A673 (cell line): ENCODE data around the gene CCDC66. TPM values are rescaled to one million over a fixed set of nuclear protein-coding genes. Genes with fewer than 3 reads are reported as not detected.

ENCODE experiments used
- BruUV-seq: library from RNA; stranded (reverse); fragments of 400-500 nt; replicated peaks from 2 replicates; lab custom pipeline; 2021; lab: Mats Ljungman, UMichigan
- CTCF ChIA-PET: fragments of 300-600 bp; sonication (Branson Sonifier 250); formaldehyde crosslinking; loops from one replicate; lab custom pipeline; 2022; ENCODE audit warnings: antibody characterized with exemption; lab: Charles Lee
- POLR2A ChIA-PET: fragments of 300-600 bp; sonication (Branson Sonifier 250); formaldehyde crosslinking; loops from one replicate; lab custom pipeline; 2022; ENCODE audit warnings: antibody characterized with exemption; ENCODE audit not compliant: low non-redundant PET; lab: Charles Lee
- DNase-seq: peaks from one replicate; pipeline ENCODE4 v3.0.0-alpha.2; 2015; ENCODE audit warnings: low spot score
- H3K27ac ChIP-seq: fragments of 200-600 bp; sonication (generic); 2 replicates; pipeline ENCODE4 v1.5.1; 2016; ENCODE audit warnings: mixed run types, low read depth, mild to moderate bottlenecking, mixed read lengths, antibody characterized with exemption, low read length; ENCODE audit not compliant: poor library complexity, severe bottlenecking
- H3K27me3 ChIP-seq: fragments of 200-600 bp; sonication (generic); replicated peaks from 2 replicates; pipeline ENCODE4 v1.6.1; 2017; ENCODE audit warnings: mixed run types, low read depth, mild to moderate bottlenecking, mixed read lengths, antibody characterized with exemption, low read length; ENCODE audit not compliant: insufficient read depth, poor library complexity
- H3K36me3 ChIP-seq: fragments of 200-600 bp; sonication (generic); 2 replicates; pipeline ENCODE4 v1.6.1; 2016; ENCODE audit warnings: mixed run types, mild to moderate bottlenecking, mixed read lengths, antibody characterized with exemption, low read length; ENCODE audit not compliant: insufficient read depth, poor library complexity, severe bottlenecking
- H3K4me1 ChIP-seq: fragments of 200-600 bp; sonication (generic); 2 replicates; pipeline ENCODE4 v1.6.1; 2017; ENCODE audit warnings: mixed run types, mild to moderate bottlenecking, mixed read lengths, antibody characterized with exemption, low read length; ENCODE audit not compliant: insufficient read depth, poor library complexity, severe bottlenecking
- H3K4me3 ChIP-seq: fragments of 200-600 bp; sonication (generic); 2 replicates; pipeline ENCODE4 v1.5.1; 2016; ENCODE audit warnings: low read depth, mixed run types, mild to moderate bottlenecking, mixed read lengths, low read length; ENCODE audit not compliant: poor library complexity, severe bottlenecking
- H3K9me3 ChIP-seq: fragments of 200-600 bp; sonication (generic); 2 replicates; pipeline ENCODE4 v1.6.1; 2016; ENCODE audit warnings: mixed run types, low read depth, mild to moderate bottlenecking, mixed read lengths, antibody characterized with exemption, low read length; ENCODE audit not compliant: poor library complexity, severe bottlenecking
- EZH2 ChIP-seq: fragments of 200-600 bp; sonication (generic); IDR thresholded peaks from 2 replicates; pipeline ENCODE4 v1.6.1; 2017; ENCODE audit warnings: borderline replicate concordance, low read depth, mild to moderate bottlenecking, mixed read lengths, antibody characterized with exemption, low read length; ENCODE audit not compliant: poor library complexity, severe bottlenecking
- intact Hi-C: fragments of 100-400 bp; cut with micrococcal nuclease; formaldehyde crosslinking; loops from one replicate; pipeline ENCODE4 v1.10.0; 2022; ENCODE audit not compliant: unreplicated experiment
- total RNA-seq: library from RNA; stranded (reverse); gene quantifications from 2 replicates; pipeline ENCODE4 v1.2.3, GENCODE V29; 2021
- TF ChIP-seq, protein P1 (sequence below): fragments of 300-800, 200-600 bp; sonication (generic); conservative IDR thresholded peaks from 2 replicates; pipeline ENCODE4 v1.5.1; 2017; ENCODE audit warnings: low read depth, mild to moderate bottlenecking, antibody characterized with exemption, low read length, moderate library complexity, mixed read lengths

The CCDC66 gene
- total RNA-seq, 1 experiment from 2014 or later: 15.6 TPM

DNA sequence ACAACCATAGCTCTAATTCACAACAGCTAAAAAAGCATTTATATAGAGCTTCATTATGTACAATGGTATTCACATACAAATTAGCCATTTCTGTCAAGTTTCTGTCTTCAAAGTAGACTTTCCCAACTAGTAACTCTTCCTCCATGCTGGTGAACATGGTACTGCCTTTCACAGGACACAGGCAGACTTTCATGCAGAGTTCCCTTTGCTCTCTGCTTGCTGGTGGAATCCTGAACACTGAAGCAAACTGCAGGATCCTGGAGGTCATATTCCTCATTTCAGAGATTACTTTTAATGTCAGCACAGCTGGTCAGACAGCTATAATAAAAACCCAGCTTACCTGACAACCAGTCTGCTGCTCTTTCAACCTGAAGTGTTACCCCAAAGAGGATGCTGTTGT is 72.5 kb downstream of the CCDC66 start:
- peaks cover 6% of the 10 kb centered on the region for H3K36me3 ChIP-seq
- no peak overlapping the region for H3K4me3 ChIP-seq
- H3K9me3 ChIP-seq: no peaks in the 10 kb centered on the region
- intact Hi-C loops: no loop called here
- CTCF ChIA-PET: no interaction called here
- DNase-seq: no peak
- POLR2A ChIA-PET: no interaction called here
- no peak for TF ChIP-seq EZH2
- TF ChIP-seq, protein P1, sequence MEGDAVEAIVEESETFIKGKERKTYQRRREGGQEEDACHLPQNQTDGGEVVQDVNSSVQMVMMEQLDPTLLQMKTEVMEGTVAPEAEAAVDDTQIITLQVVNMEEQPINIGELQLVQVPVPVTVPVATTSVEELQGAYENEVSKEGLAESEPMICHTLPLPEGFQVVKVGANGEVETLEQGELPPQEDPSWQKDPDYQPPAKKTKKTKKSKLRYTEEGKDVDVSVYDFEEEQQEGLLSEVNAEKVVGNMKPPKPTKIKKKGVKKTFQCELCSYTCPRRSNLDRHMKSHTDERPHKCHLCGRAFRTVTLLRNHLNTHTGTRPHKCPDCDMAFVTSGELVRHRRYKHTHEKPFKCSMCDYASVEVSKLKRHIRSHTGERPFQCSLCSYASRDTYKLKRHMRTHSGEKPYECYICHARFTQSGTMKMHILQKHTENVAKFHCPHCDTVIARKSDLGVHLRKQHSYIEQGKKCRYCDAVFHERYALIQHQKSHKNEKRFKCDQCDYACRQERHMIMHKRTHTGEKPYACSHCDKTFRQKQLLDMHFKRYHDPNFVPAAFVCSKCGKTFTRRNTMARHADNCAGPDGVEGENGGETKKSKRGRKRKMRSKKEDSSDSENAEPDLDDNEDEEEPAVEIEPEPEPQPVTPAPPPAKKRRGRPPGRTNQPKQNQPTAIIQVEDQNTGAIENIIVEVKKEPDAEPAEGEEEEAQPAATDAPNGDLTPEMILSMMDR: no peak
- H3K4me1 ChIP-seq: no peaks in the 10 kb centered on the region
- no TSS peak for BruUV-seq
- H3K27ac ChIP-seq: no peak overlapping the region
- no peaks in the 10 kb centered on the region for H3K27me3 ChIP-seq

DNA sequence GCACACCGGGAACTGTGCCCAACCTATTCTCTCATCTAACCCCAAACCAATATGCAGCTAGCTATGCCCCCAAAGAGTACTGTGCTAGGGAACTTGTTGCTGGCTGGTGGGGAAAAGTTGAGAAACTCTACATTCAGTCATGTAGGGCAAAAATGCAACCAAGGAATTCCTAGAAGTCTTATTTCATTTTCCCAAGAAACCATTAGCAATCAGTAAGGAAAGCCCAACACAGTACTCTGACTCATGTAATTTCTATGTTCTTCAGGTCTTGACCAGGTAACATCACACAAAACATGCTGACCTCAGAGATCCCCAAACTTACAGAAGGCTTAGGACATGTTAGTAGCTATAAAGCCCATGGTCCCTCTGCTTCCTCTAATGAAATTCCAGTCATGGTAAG is 74.0 kb downstream of the CCDC66 start:
- TF ChIP-seq, protein P1: no peak
- TF ChIP-seq EZH2: no peak
- POLR2A ChIA-PET: no interaction called here
- CTCF ChIA-PET: no interaction called here
- intact Hi-C loops: no loop called here
- no peaks in the 10 kb centered on the region for H3K9me3 ChIP-seq
- peaks cover 4% of the 10 kb centered on the region for H3K36me3 ChIP-seq
- no peaks in the 10 kb centered on the region for H3K4me1 ChIP-seq
- no TSS peak for BruUV-seq
- no peaks in the 10 kb centered on the region for H3K27me3 ChIP-seq
- no peak overlapping the region for H3K27ac ChIP-seq
- no peak for DNase-seq
- H3K4me3 ChIP-seq: no peak overlapping the region

DNA sequence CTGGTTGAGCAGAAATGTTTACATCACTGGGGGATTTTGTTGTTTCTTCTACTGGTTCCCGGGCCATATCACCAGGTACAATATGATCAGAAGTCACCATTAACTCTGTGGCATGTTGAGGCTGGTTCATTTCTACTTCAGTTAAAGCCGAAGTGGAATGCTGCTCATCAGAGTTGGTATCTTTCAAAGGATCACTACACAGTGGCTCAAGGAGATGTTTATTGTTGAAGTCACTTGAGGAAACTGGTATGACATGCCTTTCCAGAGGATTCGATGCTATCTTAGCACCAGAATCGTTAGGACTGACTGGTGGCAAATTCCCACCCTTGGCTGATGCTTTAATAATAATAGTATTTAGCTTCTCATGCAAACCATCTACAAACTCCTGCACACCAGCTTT is 76.2 kb downstream of the CCDC66 start:
- Histone ChIP-seq H3K4me3 (no peak overlapping the region), H3K27me3 (no peaks in the 10 kb centered on the region), H3K9me3 (no peaks in the 10 kb centered on the region), H3K36me3 (peaks cover 4% of the 10 kb centered on the region), H3K4me1 (no peaks in the 10 kb centered on the region), H3K27ac (no peak overlapping the region)
- TSS peak; percentile 19 for BruUV-seq
- ChIA-PET CTCF (no interaction called here), POLR2A (no interaction called here)
- no peak for DNase-seq
- intact Hi-C loops: no loop called here
- TF ChIP-seq EZH2: no peak
- TF ChIP-seq, protein P1: no peak
